HepG2 (cell line): ENCODE results near the gene POLG2. TPM values are rescaled to one million over a fixed set of nuclear protein-coding genes. Genes with fewer than 3 reads are reported as not detected.

Experiments
- CEBPB ChIP-seq: IDR thresholded peaks from 2 replicates; pipeline ENCODE4 v1.6.1; 2011; ENCODE audit warnings: low read depth, low read length, improper control_type of control experiment, borderline replicate concordance
- HDAC1 ChIP-seq: sonication (generic); formaldehyde crosslinking; IDR thresholded peaks from 2 replicates; pipeline ENCODE4 v1.5.1; 2020; ENCODE audit warnings: mild to moderate bottlenecking, missing genetic modification reagents
- HHEX ChIP-seq: IDR thresholded peaks from 2 replicates; pipeline ENCODE4 v1.6.1; 2016; ENCODE audit warnings: control low read depth
- KAT7 ChIP-seq: IDR thresholded peaks from 2 replicates; pipeline ENCODE4 v1.6.1; 2018; ENCODE audit warnings: borderline replicate concordance, missing compliant biosample characterization
- KDM5A ChIP-seq: fragments of 200-600 bp; sonication (generic); IDR thresholded peaks from 2 replicates; pipeline ENCODE4 v1.7.0; 2018; ENCODE audit warnings: antibody characterized with exemption, mild to moderate bottlenecking, low read length, borderline replicate concordance
- KLF11 ChIP-seq: IDR thresholded peaks from 2 replicates; pipeline ENCODE4 v1.6.1; 2016; ENCODE audit warnings: missing compliant biosample characterization
- KLF15 ChIP-seq: sonication (generic); formaldehyde crosslinking; IDR thresholded peaks from 2 replicates; pipeline ENCODE4 v1.8.1; 2023; ENCODE audit warnings: borderline replicate concordance, mild to moderate bottlenecking, inconsistent platforms, missing genetic modification reagents, mixed read lengths
- KLF9 ChIP-seq: IDR thresholded peaks from 2 replicates; pipeline ENCODE4 v1.6.1; 2016; ENCODE audit warnings: low read depth
- PBX2 ChIP-seq: IDR thresholded peaks from 2 replicates; pipeline ENCODE4 v1.6.1; 2016; ENCODE audit warnings: control low read depth
- RBM39 ChIP-seq: fragments of 200-400 bp; formaldehyde crosslinking; IDR thresholded peaks from one replicate; pipeline ENCODE4 v1.6.1; 2018; ENCODE audit warnings: antibody characterized with exemption, mild to moderate bottlenecking, low read depth, low read length; ENCODE audit not compliant: poor library complexity, severe bottlenecking
- RFXANK ChIP-seq: IDR thresholded peaks from 2 replicates; pipeline ENCODE4 v1.6.1; 2016
- RXRA ChIP-seq: sonication (generic); formaldehyde crosslinking; IDR thresholded peaks from 2 replicates; pipeline ENCODE4 v1.5.1; 2020; ENCODE audit warnings: missing genetic modification reagents
- RXRB ChIP-seq: IDR thresholded peaks from 2 replicates; pipeline ENCODE4 v1.6.1; 2016; ENCODE audit warnings: borderline replicate concordance, missing genetic modification reagents, missing compliant biosample characterization
- SAP130 ChIP-seq: IDR thresholded peaks from 2 replicates; pipeline ENCODE4 v1.6.1; 2016; ENCODE audit warnings: low read depth
- SP4 ChIP-seq: sonication (generic); formaldehyde crosslinking; IDR thresholded peaks from 2 replicates; pipeline ENCODE4 v1.8.1; 2023; ENCODE audit warnings: mild to moderate bottlenecking, missing genetic modification reagents
- SPEN ChIP-seq: sonication (generic); formaldehyde crosslinking; IDR thresholded peaks from 2 replicates; pipeline ENCODE4 v1.5.1; 2020; ENCODE audit warnings: low read depth, mild to moderate bottlenecking, missing genetic modification reagents
- THAP7 ChIP-seq: sonication (generic); formaldehyde crosslinking; IDR thresholded peaks from 2 replicates; pipeline ENCODE4 v1.8.1; 2023; ENCODE audit warnings: mild to moderate bottlenecking, missing genetic modification reagents
- XBP1 ChIP-seq: sonication (generic); formaldehyde crosslinking; IDR thresholded peaks from 2 replicates; pipeline ENCODE4 v1.5.0; 2020; ENCODE audit warnings: missing genetic modification reagents
- ZBTB44 ChIP-seq: sonication (generic); formaldehyde crosslinking; IDR thresholded peaks from 2 replicates; pipeline ENCODE4 v1.4.0; 2020; ENCODE audit warnings: missing genetic modification reagents
- ZNF350 ChIP-seq: sonication (generic); formaldehyde crosslinking; IDR thresholded peaks from 2 replicates; pipeline ENCODE4 v1.4.0; 2020; ENCODE audit warnings: mild to moderate bottlenecking, low read depth, missing genetic modification reagents, borderline replicate concordance
- polyA plus RNA-seq, 8 experiments: library from polyadenylated mRNA; depleted of rRNA in 3 of 8; stranded (reverse) in 7 of 8; unstranded in 1 of 8; fragments of >200 nt; fragmentation: Illumina TruSeq in 4 of 8; extraction: Trizol in 4 of 8; gene quantifications; 2 replicates each; pipeline versions ENCODE4 v1.2.1 to v1.2.3, GENCODE V29; 2011 to 2016; ENCODE audit warnings: low read depth in 4 of 8, missing spikeins in 1 of 8, mixed read lengths in 1 of 8; ENCODE audit not compliant: insufficient read depth in 1 of 8
- total RNA-seq, 5 experiments: library from RNA; depleted of rRNA; stranded (reverse); fragments of >200 nt; fragmentation: Illumina TruSeq; extraction: Trizol; gene quantifications; 2 replicates each; pipeline ENCODE4 v1.2.3, GENCODE V29; 2016; ENCODE audit warnings: low read depth in 1 of 5
- TF ChIP-seq, protein P1 (sequence below): sonication (generic); formaldehyde crosslinking; IDR thresholded peaks from 2 replicates; pipeline ENCODE4 v1.4.0; 2020; ENCODE audit warnings: missing genetic modification reagents

The POLG2 gene
- total and polyA plus RNA-seq, 2 of the 13 experiments (the other 11 are each of a cell fraction or from before 2014, with no cell fraction given): 21.1 to 25.5 TPM

DNA sequence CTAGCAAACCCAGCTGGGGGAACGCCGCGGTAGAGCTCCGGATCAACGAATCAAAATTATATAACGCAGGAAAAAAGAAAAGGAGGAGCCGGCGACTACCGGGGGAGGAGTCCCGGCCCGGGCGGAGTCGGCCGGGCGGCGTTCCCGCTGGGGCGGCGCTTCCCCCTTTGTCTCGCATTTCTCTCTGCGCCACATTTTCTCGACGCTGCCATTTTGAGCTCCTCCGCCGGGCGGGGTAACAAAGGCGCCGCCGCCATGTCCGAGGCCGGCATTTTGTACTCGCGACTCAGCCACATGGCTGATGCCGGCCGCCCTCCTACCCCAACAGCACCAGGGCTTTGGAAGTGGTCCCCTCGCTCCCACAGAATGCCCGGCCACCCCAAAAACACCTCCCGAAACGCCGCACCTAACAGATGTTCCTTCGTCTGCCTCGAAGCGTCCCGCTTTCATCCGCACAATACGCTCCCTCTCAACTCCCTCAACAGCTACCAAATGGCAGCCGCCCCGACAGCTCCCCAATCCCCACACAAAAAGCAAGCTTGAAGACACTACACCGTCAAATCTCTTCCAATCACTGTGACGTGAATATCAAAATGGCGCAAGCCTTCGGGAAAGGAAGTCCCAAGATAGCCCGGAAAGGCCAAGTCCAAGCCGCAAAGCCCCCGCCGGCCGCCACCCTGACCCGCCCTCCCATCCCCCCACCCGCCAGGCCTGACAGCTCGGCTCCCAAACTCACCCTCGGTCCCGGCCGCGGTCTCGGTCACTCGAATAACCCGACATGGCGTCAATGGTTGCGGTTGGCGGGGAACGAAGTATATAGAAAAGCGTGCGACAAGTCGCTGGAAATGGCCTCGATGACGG, 8.7 kb upstream of the POLG2 start (continued):
- TF ChIP-seq RXRA (0 out of 2 replicates have a peak, but pooled peaks have one; percentile 58), ZNF350 (CRISPR knock-in tag) (no peak), XBP1 (CRISPR knock-in tag) (no peak), KLF9 (CRISPR knock-in tag) (0 out of 2 replicates have a peak, but pooled peaks have one; percentile 61), ZBTB44 (CRISPR knock-in tag) (0 out of 2 replicates have a peak, but pooled peaks have one; percentile 31), RFXANK (0 out of 2 replicates have a peak, but pooled peaks have one; percentile 19), SP4 (CRISPR knock-in tag) (no peak), KLF15 (CRISPR knock-in tag) (no peak; the same call in none of the 2 replicates), SPEN (CRISPR knock-in tag) (peak; percentile 57; the same call in 1 of the 2 replicates), KDM5A (no peak; the same call in 1 of the 2 replicates), KLF11 (CRISPR knock-in tag) (peak; percentile 73; the same call in 1 of the 2 replicates), HHEX (0 out of 2 replicates have a peak, but pooled peaks have one; percentile 6), HDAC1 (CRISPR knock-in tag) (peak; percentile 48), SAP130 (CRISPR knock-in tag) (peak; percentile 70), RBM39 (peak; percentile 81), PBX2 (CRISPR knock-in tag) (0 out of 2 replicates have a peak, but pooled peaks have one; percentile 4), THAP7 (0 out of 2 replicates have a peak, but pooled peaks have one; percentile 13), RXRB (CRISPR knock-in tag) (no peak; the same call in 1 of the 2 replicates), CEBPB (no peak), KAT7 (CRISPR knock-in tag) (peak; percentile 45; the same call in 1 of the 2 replicates)
- TF ChIP-seq, protein P1, sequence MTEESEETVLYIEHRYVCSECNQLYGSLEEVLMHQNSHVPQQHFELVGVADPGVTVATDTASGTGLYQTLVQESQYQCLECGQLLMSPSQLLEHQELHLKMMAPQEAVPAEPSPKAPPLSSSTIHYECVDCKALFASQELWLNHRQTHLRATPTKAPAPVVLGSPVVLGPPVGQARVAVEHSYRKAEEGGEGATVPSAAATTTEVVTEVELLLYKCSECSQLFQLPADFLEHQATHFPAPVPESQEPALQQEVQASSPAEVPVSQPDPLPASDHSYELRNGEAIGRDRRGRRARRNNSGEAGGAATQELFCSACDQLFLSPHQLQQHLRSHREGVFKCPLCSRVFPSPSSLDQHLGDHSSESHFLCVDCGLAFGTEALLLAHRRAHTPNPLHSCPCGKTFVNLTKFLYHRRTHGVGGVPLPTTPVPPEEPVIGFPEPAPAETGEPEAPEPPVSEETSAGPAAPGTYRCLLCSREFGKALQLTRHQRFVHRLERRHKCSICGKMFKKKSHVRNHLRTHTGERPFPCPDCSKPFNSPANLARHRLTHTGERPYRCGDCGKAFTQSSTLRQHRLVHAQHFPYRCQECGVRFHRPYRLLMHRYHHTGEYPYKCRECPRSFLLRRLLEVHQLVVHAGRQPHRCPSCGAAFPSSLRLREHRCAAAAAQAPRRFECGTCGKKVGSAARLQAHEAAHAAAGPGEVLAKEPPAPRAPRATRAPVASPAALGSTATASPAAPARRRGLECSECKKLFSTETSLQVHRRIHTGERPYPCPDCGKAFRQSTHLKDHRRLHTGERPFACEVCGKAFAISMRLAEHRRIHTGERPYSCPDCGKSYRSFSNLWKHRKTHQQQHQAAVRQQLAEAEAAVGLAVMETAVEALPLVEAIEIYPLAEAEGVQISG (CRISPR knock-in tag): peak; percentile 31; the same call in 1 of the 2 replicates
